Measurements from ENCODE around the gene ZSWIM4. TPM values are rescaled to one million over a fixed set of nuclear protein-coding genes. Genes with fewer than 3 reads are reported as not detected.

Gene ZSWIM4
- 16.8 and 21.6 TPM in 2 replicates for total RNA-seq

DNA sequence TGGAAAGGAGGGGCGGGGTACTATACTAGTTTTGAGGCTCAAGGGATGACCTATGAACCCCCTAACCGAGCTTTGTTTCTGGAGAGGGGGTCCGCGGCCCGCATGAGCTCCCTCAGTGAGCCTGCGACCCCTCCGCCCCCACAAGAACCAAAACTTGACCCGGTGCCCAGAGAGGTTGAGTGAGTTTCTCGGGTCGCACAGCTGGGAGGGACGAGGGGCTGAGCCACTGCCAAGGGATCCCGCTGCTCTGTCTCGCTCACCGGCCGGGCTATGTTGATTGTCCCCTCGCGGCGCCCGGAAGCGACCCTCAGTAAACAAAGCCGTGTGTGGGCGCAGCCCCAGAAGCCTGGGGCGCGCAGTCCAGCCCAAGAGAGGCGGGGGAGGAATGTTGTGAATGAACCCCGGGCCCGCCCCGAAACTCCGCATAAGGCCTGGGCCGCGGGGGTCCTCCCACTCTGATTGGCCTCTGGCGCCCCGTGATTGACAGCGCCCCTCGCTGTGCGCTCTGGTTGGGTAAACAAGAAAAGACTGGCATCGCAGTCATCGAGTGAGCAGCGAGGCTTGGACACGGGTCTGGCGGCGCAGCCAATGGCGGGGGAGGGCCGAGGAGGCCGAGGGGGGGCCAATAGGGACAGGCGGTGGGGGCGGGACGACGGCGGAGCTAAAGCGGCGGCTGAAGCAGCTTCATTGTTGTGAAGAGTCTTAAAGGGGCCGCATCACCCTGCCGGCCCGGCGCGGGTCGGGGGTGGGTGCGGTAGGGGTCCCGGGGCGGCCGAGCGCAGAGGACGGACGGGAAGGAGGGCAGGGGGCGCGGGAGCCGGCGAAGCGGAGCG lies at the start of gene ZSWIM4:
Gene ZSWIM4 (plus strand): TSS at position 687 of the 833 bp plus-strand sequence. CDS start 206 bp downstream, outside the sequence.

DNA sequence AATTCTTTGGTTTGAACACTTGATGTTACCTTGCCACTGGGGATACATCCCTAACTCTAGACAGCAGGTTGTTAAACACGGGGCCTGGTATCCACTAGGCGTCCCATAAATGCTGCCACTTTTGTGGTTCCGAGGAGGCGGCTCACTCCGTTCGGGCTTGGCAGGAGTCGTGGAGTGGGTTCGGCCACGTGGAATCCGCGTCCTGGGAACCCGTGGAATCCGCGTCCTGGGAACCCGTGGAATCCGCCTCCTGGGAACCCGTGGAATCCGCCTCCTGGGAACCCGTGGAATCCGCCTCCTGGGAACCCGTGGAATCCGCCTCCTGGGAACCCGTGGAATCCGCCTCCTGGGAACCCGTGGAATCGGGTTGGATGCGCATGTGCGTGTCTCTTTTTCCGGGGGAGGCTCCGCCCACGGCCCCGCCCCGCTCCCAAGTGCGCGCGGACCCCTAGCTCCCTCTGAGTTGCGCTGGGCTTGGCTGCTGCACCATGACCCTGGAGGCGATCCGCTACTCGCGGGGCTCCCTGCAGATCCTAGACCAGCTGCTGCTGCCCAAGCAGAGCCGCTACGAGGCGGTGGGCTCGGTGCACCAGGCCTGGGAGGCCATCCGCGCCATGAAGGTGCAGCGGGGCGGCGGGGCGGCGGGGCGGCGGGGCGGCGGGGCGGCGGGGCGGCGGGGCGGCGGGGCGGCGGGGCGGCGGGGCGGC lies 31.0 kb upstream of the ZSWIM4 start, which contains the start of gene MRI1:
Gene MRI1 (plus strand): TSS at position 422 of the 707 bp plus-strand sequence. CDS start 67 bp downstream, at position 489.

DNA sequence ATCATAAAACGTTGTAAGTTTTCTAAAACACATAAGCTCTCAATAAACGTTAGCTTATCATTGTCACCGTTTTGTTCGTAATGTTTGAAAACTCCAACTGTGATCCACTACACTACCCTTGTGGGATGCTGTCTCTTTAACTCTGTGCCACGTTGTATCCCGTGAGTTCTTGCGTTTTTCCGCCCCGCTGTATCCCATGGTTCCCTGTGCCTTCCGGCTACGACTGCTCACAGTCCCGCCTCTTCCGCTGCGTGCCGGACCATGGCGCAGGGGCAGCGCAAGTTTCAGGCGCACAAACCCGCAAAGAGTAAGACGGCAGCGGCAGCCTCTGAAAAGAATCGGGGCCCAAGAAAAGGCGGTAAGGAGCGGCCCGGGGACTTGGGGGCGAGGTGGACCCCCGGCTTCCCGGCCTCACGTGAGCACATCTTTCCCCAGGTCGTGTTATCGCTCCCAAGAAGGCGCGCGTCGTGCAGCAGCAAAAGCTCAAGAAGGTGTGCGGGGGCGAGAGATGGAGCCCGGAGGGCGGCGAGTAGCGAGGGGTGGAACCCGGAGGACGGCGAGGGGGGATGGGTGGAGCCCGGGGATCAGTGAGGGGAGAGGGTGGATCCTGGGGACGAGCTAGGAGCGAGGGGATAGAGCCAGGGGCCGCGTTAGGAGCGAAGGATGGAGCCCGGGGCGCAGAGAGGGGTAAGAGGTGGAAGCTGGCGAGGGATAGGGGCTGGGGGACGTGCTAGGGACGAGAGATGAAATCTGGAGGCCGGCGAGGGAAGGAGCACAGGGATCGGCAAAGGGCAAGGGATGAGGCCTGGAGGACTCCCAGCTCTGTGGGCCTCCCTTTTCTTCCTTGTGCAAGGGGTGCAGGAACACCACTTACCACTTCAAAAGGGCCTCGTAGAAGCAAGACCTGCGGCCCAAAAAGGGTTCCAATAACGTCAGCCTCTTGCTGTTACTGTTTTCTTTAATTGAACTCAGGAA lies 20.7 kb upstream of the ZSWIM4 start, which contains the start of gene C19orf53:
Gene C19orf53 (plus strand): TSS at position 240 of the 975 bp plus-strand sequence. CDS start 22 bp downstream, at position 262.

DNA sequence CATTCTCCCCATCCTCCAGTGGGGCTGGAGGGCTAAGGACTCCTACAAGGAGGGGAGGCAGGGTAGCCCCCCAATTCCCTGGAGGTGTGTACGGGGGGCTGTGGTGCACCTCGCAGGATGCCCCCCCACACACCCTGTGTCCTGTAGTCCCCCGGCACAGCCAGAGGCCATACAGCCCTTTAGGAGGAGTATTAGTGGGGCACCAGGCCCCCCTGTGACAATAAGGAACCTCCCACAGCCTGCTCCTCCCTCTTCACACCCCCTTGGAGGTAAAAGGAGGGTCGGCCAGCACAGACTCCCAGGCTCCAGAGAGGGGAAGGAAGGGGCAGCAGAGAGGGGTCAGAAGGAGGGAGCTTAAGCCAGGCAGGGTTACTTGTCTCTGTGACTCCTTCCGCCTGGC lies 81.6 kb downstream of the ZSWIM4 start, which contains the start of gene NANOS3:
Gene NANOS3 (plus strand): TSS at position 301 of the 400 bp plus-strand sequence. CDS start 115 bp downstream, outside the sequence.

Small RNA genes lying within 50 kb of the gene (small RNA-seq; reads per million reads assigned to genes)
- gene MIR181C: 14.2 reads per million, percentile 97 among the genes with 10 or more reads in this experiment
- 27.4 reads per million, percentile 98 among the genes with 10 or more reads in this experiment for gene MIR181D
- not detected for gene RN7SL619P

Other genes starting within 250 kb of the ZSWIM4 start
- gene MRI1, start 30.9 kb upstream of the ZSWIM4 start, total RNA-seq: 38.2 and 45.4 TPM in 2 replicates
- 60.8 and 79.0 TPM in 2 replicates for gene C19orf53, start 21.0 kb upstream of the ZSWIM4 start, total RNA-seq
- gene NANOS3, start 81.7 kb downstream of the ZSWIM4 start, total RNA-seq: 0.33 and 0.76 TPM in 2 replicates
- gene BRME1, start 110.7 kb downstream of the ZSWIM4 start, total RNA-seq: 0.65 and 0.76 TPM in 2 replicates
- gene CC2D1A, start 110.8 kb downstream of the ZSWIM4 start, total RNA-seq: 13.5 and 21.2 TPM in 2 replicates
- gene PODNL1, start 143.0 kb downstream of the ZSWIM4 start, total RNA-seq: under 0.01 and 0.19 TPM in 2 replicates
- gene DCAF15, start 157.1 kb downstream of the ZSWIM4 start, total RNA-seq: 16.0 and 19.7 TPM in 2 replicates
- 3.1 and 3.6 TPM in 2 replicates for gene RFX1, start 210.9 kb downstream of the ZSWIM4 start, total RNA-seq
- gene RLN3, start 232.7 kb downstream of the ZSWIM4 start, total RNA-seq: not detected in 2 replicates
- 4.1 and 6.5 TPM in 2 replicates for gene IL27RA, start 236.3 kb downstream of the ZSWIM4 start, total RNA-seq